Loucy (cell line): ENCODE results near the gene NPW.

Source experiments
- H2AFZ ChIP-seq: fragments of 200-600 bp; sonication (generic); 2 replicates; pipeline ENCODE4 v1.6.0; 2016; ENCODE audit warnings: antibody characterized with exemption, mild to moderate bottlenecking, low read length, moderate library complexity
- H3F3A ChIP-seq: fragments of 200-600 bp; 2 replicates; pipeline ENCODE4 v1.6.0; 2016; ENCODE audit warnings: antibody characterized with exemption, low read depth, mild to moderate bottlenecking
- H3K27me3 ChIP-seq: fragments of 200-600 bp; sonication (generic); 2 replicates; pipeline ENCODE4 v1.6.1; 2014; ENCODE audit warnings: low read length, mild to moderate bottlenecking; ENCODE audit not compliant: insufficient read depth, poor library complexity, severe bottlenecking
- H3K36me3 ChIP-seq: fragments of 200-600 bp; sonication (generic); 2 replicates; pipeline ENCODE4 v1.6.1; 2016; ENCODE audit warnings: low read length; ENCODE audit not compliant: insufficient read depth
- H3K4me1 ChIP-seq: fragments of 200-600 bp; sonication (generic); 2 replicates; pipeline ENCODE4 v1.5.1; 2014; ENCODE audit warnings: low read length, mild to moderate bottlenecking; ENCODE audit not compliant: insufficient read depth, poor library complexity, severe bottlenecking
- H3K4me2 ChIP-seq: fragments of 200-600 bp; sonication (generic); 2 replicates; pipeline ENCODE4 v1.6.0; 2014; ENCODE audit warnings: antibody characterized with exemption, low read length, low read depth, mild to moderate bottlenecking; ENCODE audit not compliant: poor library complexity, severe bottlenecking
- H3K4me3 ChIP-seq: fragments of 200-600 bp; sonication (generic); 2 replicates; pipeline ENCODE4 v1.5.1; 2014; ENCODE audit warnings: low read length, mild to moderate bottlenecking, mixed read lengths; ENCODE audit not compliant: poor library complexity, severe bottlenecking
- H3K79me2 ChIP-seq: fragments of 200-600 bp; sonication (generic); 2 replicates; pipeline ENCODE4 v1.6.1; 2014; ENCODE audit warnings: low read length; ENCODE audit not compliant: insufficient read depth
- H3K9ac ChIP-seq: fragments of 200-600 bp; sonication (generic); 2 replicates; pipeline ENCODE4 v1.6.0; 2014; ENCODE audit warnings: mild to moderate bottlenecking, low read depth, low read length, moderate library complexity; ENCODE audit not compliant: poor library complexity, severe bottlenecking
- H3K9me2 ChIP-seq: fragments of 200-600 bp; sonication (generic); replicated peaks from 2 replicates; pipeline ENCODE4 v1.6.1; 2016; ENCODE audit warnings: low read depth, low read length, mixed read lengths
- H3K9me3 ChIP-seq: fragments of 200-600 bp; sonication (generic); 2 replicates; pipeline ENCODE4 v1.6.1; 2014; ENCODE audit warnings: mild to moderate bottlenecking, antibody characterized with exemption, low read length, low read depth; ENCODE audit not compliant: insufficient read depth
- H4K20me1 ChIP-seq: fragments of 200-600 bp; sonication (generic); 2 replicates; pipeline ENCODE4 v1.6.0; 2014; ENCODE audit warnings: antibody characterized with exemption, low read length, mild to moderate bottlenecking; ENCODE audit not compliant: insufficient read depth, poor library complexity, severe bottlenecking
- EZH2phosphoT487 ChIP-seq: fragments of 200-600 bp; IDR thresholded peaks from 2 replicates; pipeline ENCODE4 v1.6.1; 2018; ENCODE audit warnings: antibody characterized with exemption, mild to moderate bottlenecking, moderate library complexity, borderline replicate concordance
- TF ChIP-seq, protein P1 (sequence below): fragments of 200-600 bp; sonication (generic); conservative IDR thresholded peaks from 2 replicates; pipeline ENCODE4 v1.5.1; 2014; ENCODE audit warnings: mild to moderate bottlenecking, antibody characterized with exemption, low read length

Gene NPW

GRCh38 chr16:2044541-2044940, 25.0 kb downstream of the NPW start:
- Histone ChIP-seq H3K4me2 (no peak overlapping the region), H4K20me1 (no peaks in the 10 kb centered on the region), H3K9me2 (no peaks in the 10 kb centered on the region), H3K4me1 (peaks cover 4% of the 10 kb centered on the region), H3K36me3 (no peaks in the 10 kb centered on the region), H3K27me3 (no peaks in the 10 kb centered on the region), H3K79me2 (peaks cover 13% of the 10 kb centered on the region; the same call in 1 of the 2 replicates), H3K9me3 (no peaks in the 10 kb centered on the region), H2AFZ (no peak overlapping the region), H3K4me3 (no peak overlapping the region), H3F3A (no peaks in the 10 kb centered on the region), H3K9ac (no peak overlapping the region)
- no peak for TF ChIP-seq EZH2phosphoT487
- TF ChIP-seq, protein P1, sequence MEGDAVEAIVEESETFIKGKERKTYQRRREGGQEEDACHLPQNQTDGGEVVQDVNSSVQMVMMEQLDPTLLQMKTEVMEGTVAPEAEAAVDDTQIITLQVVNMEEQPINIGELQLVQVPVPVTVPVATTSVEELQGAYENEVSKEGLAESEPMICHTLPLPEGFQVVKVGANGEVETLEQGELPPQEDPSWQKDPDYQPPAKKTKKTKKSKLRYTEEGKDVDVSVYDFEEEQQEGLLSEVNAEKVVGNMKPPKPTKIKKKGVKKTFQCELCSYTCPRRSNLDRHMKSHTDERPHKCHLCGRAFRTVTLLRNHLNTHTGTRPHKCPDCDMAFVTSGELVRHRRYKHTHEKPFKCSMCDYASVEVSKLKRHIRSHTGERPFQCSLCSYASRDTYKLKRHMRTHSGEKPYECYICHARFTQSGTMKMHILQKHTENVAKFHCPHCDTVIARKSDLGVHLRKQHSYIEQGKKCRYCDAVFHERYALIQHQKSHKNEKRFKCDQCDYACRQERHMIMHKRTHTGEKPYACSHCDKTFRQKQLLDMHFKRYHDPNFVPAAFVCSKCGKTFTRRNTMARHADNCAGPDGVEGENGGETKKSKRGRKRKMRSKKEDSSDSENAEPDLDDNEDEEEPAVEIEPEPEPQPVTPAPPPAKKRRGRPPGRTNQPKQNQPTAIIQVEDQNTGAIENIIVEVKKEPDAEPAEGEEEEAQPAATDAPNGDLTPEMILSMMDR: no peak

- Histone ChIP-seq H3K79me2 (peaks cover 13% of the 10 kb centered on the region; the same call in 1 of the 2 replicates), H3K9me2 (no peaks in the 10 kb centered on the region), H3K9ac (peak overlapping the region; percentile 78), H3K4me2 (peak overlapping the region; percentile 87), H3K4me3 (peak overlapping the region; percentile 84), H3K4me1 (peaks cover 4% of the 10 kb centered on the region), H3K27me3 (no peaks in the 10 kb centered on the region), H3F3A (no peaks in the 10 kb centered on the region), H3K9me3 (no peaks in the 10 kb centered on the region), H3K36me3 (no peaks in the 10 kb centered on the region), H2AFZ (no peak overlapping the region), H4K20me1 (no peaks in the 10 kb centered on the region)
- TF ChIP-seq, protein P1: no peak
- TF ChIP-seq EZH2phosphoT487: no peak
Measured at GRCh38 chr16:2045965-2046892, 26.6 kb downstream of the NPW start.

DNA sequence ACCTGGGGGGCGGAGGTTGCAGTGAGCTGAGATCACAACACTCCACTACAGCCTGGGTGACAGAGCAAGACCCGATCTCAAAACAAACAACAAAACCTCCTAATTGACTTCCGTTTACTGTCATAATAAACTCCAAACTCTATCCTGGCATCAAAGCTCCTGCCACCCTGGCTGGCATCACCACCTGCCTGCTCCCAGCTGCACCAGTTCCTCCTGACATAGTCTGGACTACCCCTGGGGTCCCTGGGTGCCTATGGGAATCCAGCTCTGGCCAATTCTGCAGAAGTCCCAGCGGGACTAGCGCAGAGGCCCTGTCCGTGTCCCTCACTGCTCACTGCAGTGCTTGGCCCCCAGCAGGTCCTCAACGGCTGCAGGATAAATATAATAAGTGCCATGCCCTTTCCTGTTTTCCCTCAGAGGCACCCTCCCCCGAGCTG, 27.3 kb downstream of the NPW start:
- peak overlapping the region; percentile 87 for H3K4me2 ChIP-seq
- H4K20me1 ChIP-seq: no peaks in the 10 kb centered on the region
- no peaks in the 10 kb centered on the region for H3K27me3 ChIP-seq
- H3K9me3 ChIP-seq: no peaks in the 10 kb centered on the region
- TF ChIP-seq EZH2phosphoT487: no peak
- TF ChIP-seq, protein P1: no peak
- no peaks in the 10 kb centered on the region for H3K36me3 ChIP-seq
- H3K9ac ChIP-seq: peak overlapping the region; percentile 78
- peak overlapping the region; percentile 63 for H2AFZ ChIP-seq
- H3F3A ChIP-seq: no peaks in the 10 kb centered on the region
- peaks cover 4% of the 10 kb centered on the region for H3K4me1 ChIP-seq
- H3K4me3 ChIP-seq: peak overlapping the region; percentile 84
- peaks cover 13% of the 10 kb centered on the region; the same call in 1 of the 2 replicates for H3K79me2 ChIP-seq
- no peaks in the 10 kb centered on the region for H3K9me2 ChIP-seq
